CD4-positive, alpha-beta memory T cell (primary cell): Measurements from ENCODE around the gene SFXN3. TPM values are rescaled to one million over a fixed set of nuclear protein-coding genes. Genes with fewer than 3 reads are reported as not detected.
A peak's percentile ranks its signal among the peaks of the same experiment; 100 is the strongest.

Source experiments
- CTCF ChIA-PET: fragments of 350-600 bp; sonication (Branson Sonifier 250); formaldehyde crosslinking; loops from one replicate; lab custom pipeline; 2021; ENCODE audit warnings: inconsistent platforms; ENCODE audit not compliant: partially characterized antibody; lab: Charles Lee
- POLR2A ChIA-PET: fragments of 350-600 bp; sonication (Branson Sonifier 250); formaldehyde crosslinking; loops from one replicate; lab custom pipeline; 2021; ENCODE audit not compliant: partially characterized antibody; lab: Charles Lee
- DNase-seq, 5 donors: peaks; one replicate each; pipeline versions ENCODE4 v3.0.0 to v3.0.0-alpha.2; 2020 to 2022; ENCODE audit warnings: mixed read lengths in 1 of 5
- H3K27ac ChIP-seq: one replicate; pipeline ENCODE4 v1.7.0; 2013; ENCODE audit warnings: low read depth, low read length
- H3K27me3 ChIP-seq: 2 replicates; pipeline ENCODE4 v1.7.0; 2013; ENCODE audit warnings: mild to moderate bottlenecking, low read length, moderate library complexity; ENCODE audit not compliant: insufficient read depth
- H3K36me3 ChIP-seq: 2 replicates; pipeline ENCODE4 v1.7.0; 2013; ENCODE audit warnings: mild to moderate bottlenecking, low read length, moderate library complexity; ENCODE audit not compliant: insufficient read depth
- H3K4me1 ChIP-seq: 2 replicates; pipeline ENCODE4 v1.7.0; 2013; ENCODE audit warnings: mild to moderate bottlenecking, low read length, moderate library complexity; ENCODE audit not compliant: insufficient read depth
- H3K4me3 ChIP-seq, 2 donors: one replicate each; pipeline ENCODE4 v1.7.0; 2013; ENCODE audit warnings: low read length in 2 of 2, mild to moderate bottlenecking in 1 of 2
- H3K9me3 ChIP-seq, 2 donors: one replicate each; pipeline ENCODE4 v1.7.0; 2013; ENCODE audit warnings: low read length in 2 of 2, control low read depth in 1 of 2; ENCODE audit not compliant: control insufficient read depth in 1 of 2
- H3K27ac Mint-ChIP-seq, 7 donors: one replicate each; pipeline ENCODE4 v1.8.0; 2020 to 2021; ENCODE audit warnings: mixed read lengths in 7 of 7, mild to moderate bottlenecking in 6 of 7, inconsistent platforms in 3 of 7, moderate library complexity in 3 of 7
- H3K27me3 Mint-ChIP-seq, 2 donors: one replicate each; pipeline ENCODE4 v1.8.0; 2020 to 2021; ENCODE audit warnings: mixed read lengths in 2 of 2
- H3K36me3 Mint-ChIP-seq, 2 donors: one replicate each; pipeline ENCODE4 v1.8.0; 2020 to 2021; ENCODE audit warnings: mixed read lengths in 2 of 2, inconsistent platforms in 1 of 2, mild to moderate bottlenecking in 1 of 2
- H3K4me1 Mint-ChIP-seq, 4 donors: one replicate each; pipeline ENCODE4 v1.8.0; 2020 to 2021; ENCODE audit warnings: mixed read lengths in 4 of 4, mild to moderate bottlenecking in 1 of 4
- H3K4me3 Mint-ChIP-seq, 8 donors: one replicate each; pipeline ENCODE4 v1.8.0; 2020 to 2021; ENCODE audit warnings: mixed read lengths in 8 of 8, mild to moderate bottlenecking in 7 of 8, moderate library complexity in 6 of 8, inconsistent platforms in 3 of 8
- H3K9me3 Mint-ChIP-seq, 8 donors: one replicate each; pipeline ENCODE4 v1.8.0; 2020 to 2021; ENCODE audit warnings: mixed read lengths in 8 of 8, mild to moderate bottlenecking in 5 of 8, inconsistent platforms in 3 of 8, moderate library complexity in 1 of 8
- intact Hi-C: fragments of 100-400 bp; cut with micrococcal nuclease; formaldehyde crosslinking; loops from one replicate; pipeline ENCODE4 v1.15.1; 2023
- polyA plus RNA-seq, 2 donors: library from polyadenylated mRNA; unstranded; fragments of 300-500 nt; fragmentation: Illumina TruSeq; gene quantifications; one replicate each; pipeline ENCODE4 v1.2.3, GENCODE V29; 2021
- total RNA-seq, 2 experiments: library from RNA; stranded (reverse); gene quantifications; one replicate each; pipeline ENCODE4 v1.2.3, GENCODE V29; 2021

SFXN3 gene
- total and polyA plus RNA-seq, 4 experiments from 2014 or later = 10.8 to 123 (median 69.5) TPM

DNA sequence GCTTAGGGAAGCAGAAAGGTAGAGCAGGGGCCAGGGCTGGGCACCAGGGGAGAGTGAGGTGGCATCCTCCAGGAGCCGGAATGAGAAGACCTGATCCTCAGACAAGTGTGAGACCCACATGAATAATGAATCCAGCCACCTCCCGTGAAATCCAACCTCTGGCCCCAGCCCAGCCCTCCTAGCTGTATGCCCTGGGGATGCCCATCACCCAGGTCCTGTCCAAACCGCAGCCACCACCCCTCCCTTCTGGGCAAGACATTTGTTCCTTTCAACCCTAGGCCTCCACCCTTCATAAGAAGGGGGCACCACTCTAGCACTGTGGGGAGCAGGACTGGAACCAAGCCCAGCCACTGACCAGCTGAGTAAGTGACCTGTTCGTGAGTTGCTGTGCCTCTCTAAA is 9.8 kb upstream of the SFXN3 start:
- CTCF ChIA-PET = no interaction called here
- Mint-ChIP-seq H3K27me3 (peaks cover 21 to 24% of the 10 kb centered on the region in 2 donors), H3K9me3 (no peaks in the 10 kb centered on the region), H3K4me1 (peaks cover 0 to 4% (median 2%) of the 10 kb centered on the region in 4 donors), H3K27ac (no peak overlapping the region), H3K36me3 (no peaks in the 10 kb centered on the region), H3K4me3 (no peak overlapping the region)
- POLR2A ChIA-PET = no interaction called here
- no peak overlapping the region for H3K27ac ChIP-seq
- no peaks in the 10 kb centered on the region for H3K4me1 ChIP-seq
- DNase-seq = no peak
- H3K36me3 ChIP-seq = no peaks in the 10 kb centered on the region
- no peak overlapping the region for H3K4me3 ChIP-seq
- intact Hi-C loops = no loop called here
- H3K27me3 ChIP-seq = peaks cover 9% of the 10 kb centered on the region
- no peaks in the 10 kb centered on the region for H3K9me3 ChIP-seq

GRCh38 chr10:101021692-101022251 is 9.3 kb upstream of the SFXN3 start:
- intact Hi-C loops = no loop called here
- Histone ChIP-seq H3K9me3 (no peaks in the 10 kb centered on the region), H3K27ac (no peak overlapping the region), H3K4me1 (no peaks in the 10 kb centered on the region), H3K27me3 (peaks cover 4% of the 10 kb centered on the region), H3K36me3 (no peaks in the 10 kb centered on the region), H3K4me3 (no peak overlapping the region)
- no peak overlapping the region for H3K27ac Mint-ChIP-seq
- no peak overlapping the region for H3K4me3 Mint-ChIP-seq
- POLR2A ChIA-PET = interaction anchor here (0.7 kb wide), 1 partner anchor 9 kb away, joined by 3 read pairs; the partner anchor contains the start of gene PDZD7
- CTCF ChIA-PET = no interaction called here
- no peaks in the 10 kb centered on the region for H3K36me3 Mint-ChIP-seq
- peaks cover 0 to 4% (median 2%) of the 10 kb centered on the region in 4 donors for H3K4me1 Mint-ChIP-seq
- H3K9me3 Mint-ChIP-seq = no peaks in the 10 kb centered on the region
- peaks cover 15 to 20% of the 10 kb centered on the region in 2 donors for H3K27me3 Mint-ChIP-seq
- no peak for DNase-seq

- Mint-ChIP-seq H3K4me1 (peaks cover 0 to 4% (median 2%) of the 10 kb centered on the region in 4 donors), H3K9me3 (peaks cover 0 to 1% (median 0%) of the 10 kb centered on the region in 8 donors), H3K36me3 (no peaks in the 10 kb centered on the region), H3K27me3 (peaks cover 8 to 14% of the 10 kb centered on the region in 2 donors), H3K4me3 (no peak overlapping the region), H3K27ac (no peak overlapping the region)
- no peaks in the 10 kb centered on the region for H3K36me3 ChIP-seq
- H3K4me3 ChIP-seq = no peak overlapping the region
- H3K4me1 ChIP-seq = no peaks in the 10 kb centered on the region
- ChIA-PET CTCF (interaction anchor here (0.6 to 2.4 kb wide), 5 partner anchors 9 to 31 kb away, joined by 3 to 10 read pairs (median 3); no protein-coding TSS in a partner anchor), POLR2A (interaction anchor here (0.6 kb wide), 1 partner anchor 167 kb away, joined by 3 read pairs; no protein-coding TSS in a partner anchor)
- no peak for DNase-seq
- no peaks in the 10 kb centered on the region for H3K9me3 ChIP-seq
- H3K27me3 ChIP-seq = no peaks in the 10 kb centered on the region
- no peak overlapping the region for H3K27ac ChIP-seq
- intact Hi-C loops = no loop called here
These were observed 7.9 kb upstream of the SFXN3 start for GRCh38 chr10:101022967-101023705.

DNA sequence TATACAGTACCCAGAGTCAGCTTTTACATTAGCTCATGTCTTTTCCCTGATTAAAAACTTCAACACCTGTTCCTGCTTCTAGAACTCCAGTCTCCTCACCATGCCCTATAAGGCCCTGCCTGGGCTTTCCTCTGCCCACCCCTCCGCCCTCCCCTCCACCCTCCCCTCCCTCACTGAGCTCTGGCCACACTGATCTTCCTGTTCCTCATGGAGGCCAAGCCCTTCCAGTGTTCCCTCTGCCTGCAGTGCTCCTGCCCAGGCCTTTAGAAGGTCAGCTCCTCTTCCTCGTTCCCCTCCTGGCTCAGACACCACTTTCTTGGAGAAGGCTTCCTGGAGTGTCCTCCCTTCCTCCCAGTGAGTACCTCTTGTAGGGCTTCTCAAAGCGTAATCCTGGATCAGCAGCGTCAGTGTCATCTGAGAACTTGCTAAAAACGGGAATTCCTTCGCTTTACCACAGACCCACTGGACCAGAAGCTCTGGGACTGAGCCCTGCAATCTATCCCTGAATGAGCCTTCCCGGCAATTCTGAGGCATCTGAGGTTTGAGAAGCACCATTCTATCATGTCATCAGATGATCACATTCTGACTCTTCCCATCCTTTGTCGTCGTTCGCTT is 3.8 kb upstream of the SFXN3 start:
- no peak overlapping the region for H3K27ac ChIP-seq
- Mint-ChIP-seq H3K9me3 (peaks cover 0 to 1% (median 0%) of the 10 kb centered on the region in 8 donors), H3K4me1 (peaks cover under 1 to 13% (median 1%) of the 10 kb centered on the region in 4 donors), H3K27ac (no peak overlapping the region), H3K36me3 (peaks cover 0 to 8% of the 10 kb centered on the region in 2 donors), H3K27me3 (no peaks in the 10 kb centered on the region), H3K4me3 (no peak overlapping the region)
- H3K4me1 ChIP-seq = peaks cover 8% of the 10 kb centered on the region
- intact Hi-C loops = no loop called here
- no peaks in the 10 kb centered on the region for H3K36me3 ChIP-seq
- DNase-seq = no peak
- no peaks in the 10 kb centered on the region for H3K27me3 ChIP-seq
- ChIA-PET CTCF (interaction anchor here (0.9 to 5.7 kb wide), 6 partner anchors 7 to 30 kb away, joined by 3 to 60 read pairs (median 6); no protein-coding TSS in a partner anchor), POLR2A (no interaction called here)
- no peak overlapping the region for H3K4me3 ChIP-seq
- no peaks in the 10 kb centered on the region for H3K9me3 ChIP-seq

- H3K27me3 Mint-ChIP-seq = no peaks in the 10 kb centered on the region
- ChIA-PET POLR2A (interaction anchor here (4.4 kb wide), 1 partner anchor 31 kb away, joined by 90 read pairs; the partner anchor contains the start of gene LZTS2), CTCF (interaction anchor here (1.0 to 5.7 kb wide), 5 partner anchors 9 to 31 kb away, joined by 3 to 60 read pairs (median 25); no protein-coding TSS in a partner anchor)
- intact Hi-C loops = no loop called here
- Histone ChIP-seq H3K27me3 (no peaks in the 10 kb centered on the region), H3K27ac (no peak overlapping the region), H3K4me3 (no peak overlapping the region), H3K4me1 (peaks cover 20% of the 10 kb centered on the region), H3K36me3 (no peaks in the 10 kb centered on the region), H3K9me3 (no peaks in the 10 kb centered on the region)
- H3K4me3 Mint-ChIP-seq = peak overlapping the region in 2 of 8 donors; percentile 17 to 30
- H3K27ac Mint-ChIP-seq = peak overlapping the region in 1 of 7 donors; percentile 30
- no peak for DNase-seq
- H3K36me3 Mint-ChIP-seq = peaks cover 0 to 13% of the 10 kb centered on the region in 2 donors
- peaks cover 0 to 1% (median 0%) of the 10 kb centered on the region in 8 donors for H3K9me3 Mint-ChIP-seq
- H3K4me1 Mint-ChIP-seq = peaks cover 8 to 27% (median 13%) of the 10 kb centered on the region in 4 donors
These were observed 2.3 kb upstream of the SFXN3 start for GRCh38 chr10:101028446-101029337.

GRCh38 chr10:101029520-101030295 is 1.3 kb upstream of the SFXN3 start:
- CTCF ChIA-PET = interaction anchor here (1.4 to 5.7 kb wide), 7 partner anchors 11 to 37 kb away, joined by 4 to 60 read pairs (median 15); no protein-coding TSS in a partner anchor
- Mint-ChIP-seq H3K4me3 (peak overlapping the region in 2 of 8 donors; percentile 5 to 61), H3K4me1 (peaks cover 10 to 33% (median 15%) of the 10 kb centered on the region in 4 donors), H3K9me3 (peaks cover 0 to 1% (median 0%) of the 10 kb centered on the region in 8 donors), H3K27ac (no peak overlapping the region), H3K27me3 (no peaks in the 10 kb centered on the region), H3K36me3 (peaks cover 0 to 17% of the 10 kb centered on the region in 2 donors)
- DNase-seq = no peak
- Histone ChIP-seq H3K36me3 (peaks cover under 1% of the 10 kb centered on the region), H3K4me3 (no peak overlapping the region), H3K9me3 (no peaks in the 10 kb centered on the region), H3K4me1 (peaks cover 20% of the 10 kb centered on the region), H3K27me3 (no peaks in the 10 kb centered on the region), H3K27ac (no peak overlapping the region)
- intact Hi-C loops = loop anchor here (2.0 kb wide), 1 partner anchor 43 kb away; the partner anchor contains the start of genes MRPL43 and TWNK
- POLR2A ChIA-PET = interaction anchor here (1.0 to 4.4 kb wide), 5 partner anchors 12 to 38 kb away, joined by 3 to 90 read pairs (median 17); partner anchors contain the start of genes KAZALD1 and LZTS2
